ENCODE measurements around the gene ZNF248.
"Not testable (repeated sequence)": the region's sequence is repeated elsewhere in the genome, so short reads cannot be mapped to it uniquely, and the experiment has no call there.

ZNF248 gene

DNA sequence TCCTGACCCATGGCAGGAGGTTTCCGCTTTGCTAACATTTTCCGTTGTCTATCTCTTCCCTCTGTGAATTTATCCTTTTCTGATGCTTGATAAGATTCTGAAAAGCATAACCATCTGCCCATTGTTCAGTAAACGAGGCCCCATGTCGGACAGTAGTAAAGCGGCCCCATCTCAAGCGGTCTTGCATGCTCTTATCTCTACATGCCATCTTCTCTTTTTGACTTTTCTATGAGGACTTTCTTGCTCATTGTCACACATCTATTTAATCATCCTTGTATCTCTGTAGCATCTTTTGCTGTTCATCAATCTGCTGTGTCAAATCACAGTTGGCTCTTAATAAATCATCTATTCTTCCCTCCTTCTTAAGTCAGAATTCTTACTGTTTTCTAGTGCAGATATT, 37.6 kb downstream of the ZNF248 start:
- no peak for DNase-seq

DNA sequence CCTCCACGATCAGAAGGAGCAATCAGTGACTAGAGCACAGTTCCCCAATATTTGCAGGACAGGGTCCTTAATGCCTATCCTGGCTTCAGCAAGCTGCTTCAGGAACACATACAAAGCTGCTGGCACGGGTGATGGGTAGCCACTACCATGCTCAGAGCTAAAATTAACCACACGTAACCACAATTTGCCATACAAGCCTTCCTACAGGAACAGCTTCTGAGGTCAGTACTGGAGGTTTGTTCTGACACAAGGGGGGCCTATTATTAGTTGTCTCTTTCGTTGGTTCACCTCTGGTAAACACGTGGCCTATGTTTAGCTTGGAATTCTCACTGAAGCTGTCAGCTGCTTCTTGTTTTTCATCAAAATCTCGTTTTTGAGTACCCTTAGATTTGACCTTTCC, 41.1 kb downstream of the ZNF248 start:
- no peak for DNase-seq

DNA sequence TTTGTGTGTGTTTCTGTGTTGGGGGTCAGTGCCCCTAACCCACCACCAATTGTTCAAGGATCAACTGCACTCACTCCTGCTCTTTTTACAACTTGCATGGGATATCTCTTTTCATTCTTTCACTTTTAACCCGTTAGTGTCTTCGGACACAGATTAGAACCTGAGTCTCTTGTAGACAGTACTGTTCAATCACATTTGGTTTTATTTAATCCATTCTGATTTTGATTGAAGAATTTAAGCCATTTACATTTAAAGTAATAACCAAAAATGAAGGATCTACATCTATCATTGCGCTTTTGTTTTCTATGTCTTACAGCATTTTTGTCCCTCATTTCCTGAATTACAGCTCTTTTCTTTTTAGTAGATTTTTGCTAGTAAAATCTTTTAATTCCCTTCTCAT, 43.6 kb downstream of the ZNF248 start:
- DNase-seq, result no peak

DNA sequence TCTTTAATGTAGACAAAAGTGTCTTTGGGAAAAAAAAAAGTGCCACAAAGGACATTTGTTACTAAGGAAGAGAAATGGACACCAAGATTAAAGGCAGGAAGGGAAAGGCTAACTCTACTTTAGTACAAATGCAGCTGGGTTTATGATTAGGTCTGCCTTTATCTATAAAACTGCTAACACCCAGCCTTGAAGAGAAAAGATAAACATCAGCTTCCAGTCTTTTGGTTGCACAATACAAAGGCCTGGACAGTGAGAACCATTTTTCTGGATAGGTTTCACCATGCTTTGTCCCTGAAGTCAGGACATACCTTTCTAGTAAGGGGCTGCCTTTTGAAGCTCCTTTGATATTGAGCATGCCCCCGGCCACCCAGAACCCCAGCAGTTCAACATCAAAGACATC, 45.1 kb downstream of the ZNF248 start:
- DNase-seq, result no peak

DNA sequence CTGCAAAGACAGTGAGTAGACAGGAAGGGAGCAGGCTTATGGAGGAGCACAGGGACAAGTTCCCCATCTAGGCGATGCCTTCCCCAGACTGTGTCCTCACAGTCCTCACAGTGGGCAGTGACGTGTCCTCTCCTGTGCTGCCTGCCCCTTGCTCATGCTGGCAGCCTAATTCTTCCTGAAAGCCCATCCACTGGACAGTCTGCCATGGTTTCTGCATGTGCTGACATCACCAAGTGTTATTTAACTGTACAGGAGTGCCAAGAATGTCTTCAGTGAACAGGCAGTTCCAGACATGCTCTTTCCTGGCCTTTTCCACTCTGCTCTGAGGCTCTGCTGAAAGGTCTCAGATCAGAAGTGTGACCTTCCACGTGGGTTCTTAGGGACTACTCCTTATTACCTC, 54.1 kb downstream of the ZNF248 start:
- no peak for DNase-seq

DNA sequence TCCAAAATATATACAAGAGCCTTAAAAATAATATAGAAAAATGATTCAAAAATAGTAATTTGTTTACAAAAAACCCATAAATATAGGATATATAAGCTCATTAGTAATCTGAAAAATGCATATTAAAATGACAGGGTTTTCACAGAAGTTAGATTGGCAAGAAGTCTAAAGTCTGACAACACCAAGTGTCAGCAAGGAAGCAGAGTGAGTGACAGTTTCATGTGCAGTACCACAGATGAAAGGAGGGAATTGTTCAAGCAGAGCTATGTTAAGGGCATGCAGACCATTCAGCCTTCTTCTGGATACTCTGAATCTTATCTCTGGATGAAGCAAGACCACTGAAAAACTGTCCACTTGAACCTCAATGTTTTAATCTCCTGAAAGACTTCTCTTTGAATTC, 55.9 kb downstream of the ZNF248 start:
- DNase-seq, result no peak

DNA sequence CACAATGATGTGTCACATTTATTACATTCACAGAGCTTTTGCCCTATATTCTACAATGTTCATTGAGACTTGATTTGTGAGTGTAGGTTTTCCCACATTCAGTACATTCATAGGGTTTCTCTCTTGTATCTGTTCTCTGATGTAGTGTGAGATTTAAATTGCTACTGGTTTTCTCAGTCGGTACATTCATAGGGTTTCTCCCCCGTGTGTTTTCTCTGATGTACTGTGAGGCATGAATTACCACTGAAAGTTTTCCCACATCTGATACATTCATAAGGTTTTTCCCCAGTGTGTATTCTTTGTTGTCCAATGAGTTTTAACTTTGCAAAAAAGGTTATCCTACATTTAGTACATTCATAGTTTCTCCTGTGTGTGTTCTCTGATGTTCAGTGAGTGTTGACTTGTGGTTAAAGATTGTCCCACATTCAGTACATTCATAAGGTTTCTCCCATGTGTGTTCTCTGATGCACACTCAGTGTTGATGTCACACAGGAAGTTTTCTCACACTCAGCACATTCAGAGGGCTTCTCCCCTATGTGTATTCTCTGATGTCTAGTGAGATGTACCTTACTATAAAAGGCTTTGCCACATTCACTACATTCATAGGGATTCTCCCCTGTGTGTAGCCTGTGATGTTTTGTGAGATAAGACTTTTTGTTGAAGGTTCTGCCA, 63.0 kb downstream of the ZNF248 start:
- no peak for DNase-seq

DNA sequence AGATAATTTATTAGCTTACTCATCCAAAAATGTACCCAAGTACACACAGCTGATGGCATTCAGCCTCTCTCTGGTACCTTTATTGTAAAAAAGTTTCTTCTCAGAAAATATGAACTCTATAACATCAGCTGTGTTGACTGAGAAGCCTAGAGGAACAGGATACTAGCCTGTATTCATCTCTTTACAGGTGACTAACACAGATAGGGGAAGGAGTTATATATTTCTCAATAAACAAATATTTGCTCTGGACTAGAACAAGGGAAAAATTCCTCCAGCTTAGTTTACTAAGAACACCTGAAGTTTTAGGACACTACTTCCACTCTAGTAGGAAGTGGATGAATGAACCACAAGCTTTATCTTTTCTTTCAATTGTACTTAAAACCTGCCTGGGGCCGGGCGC, 67.8 kb downstream of the ZNF248 start:
- DNase-seq, result no peak

DNA sequence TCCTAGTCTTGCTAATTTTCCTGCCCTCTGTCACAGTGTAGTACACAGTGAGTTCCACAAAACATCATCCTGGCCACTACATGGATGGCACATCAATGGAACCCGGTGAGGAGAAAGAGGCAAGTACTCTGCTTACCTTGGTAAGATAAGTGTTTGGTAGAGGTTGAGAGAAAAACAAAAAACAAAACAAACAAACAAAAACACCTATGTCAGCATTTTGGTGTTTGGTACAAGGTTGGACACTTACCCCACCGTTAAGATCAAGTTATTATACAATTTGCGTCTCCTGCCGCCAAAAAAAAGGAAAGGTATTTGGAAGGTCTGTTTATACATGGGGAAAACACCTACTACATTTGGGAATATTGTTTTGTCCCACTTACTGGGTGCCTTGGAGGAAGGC, 72.7 kb downstream of the ZNF248 start:
- no peak for DNase-seq

DNA sequence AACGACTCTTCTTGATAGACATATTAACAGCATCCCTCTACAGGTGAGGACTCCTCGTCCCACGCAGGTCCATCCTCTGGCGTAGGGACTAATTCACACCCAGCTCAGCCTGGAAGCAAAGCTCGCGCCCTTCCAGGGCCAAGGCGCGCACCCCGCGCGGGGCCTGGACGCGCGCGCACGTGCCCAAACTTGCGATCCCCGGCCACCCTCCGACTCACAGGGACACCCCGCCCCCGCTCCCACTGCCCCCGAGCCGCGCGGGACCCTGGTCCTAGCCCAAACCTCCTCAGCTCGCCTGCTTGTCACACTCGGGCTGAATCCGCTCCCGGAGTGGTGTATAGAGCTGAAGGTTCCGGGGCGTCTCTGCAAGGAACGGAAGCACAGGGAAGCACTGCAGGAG, 76.9 kb downstream of the ZNF248 start:
- no peak for DNase-seq

DNA sequence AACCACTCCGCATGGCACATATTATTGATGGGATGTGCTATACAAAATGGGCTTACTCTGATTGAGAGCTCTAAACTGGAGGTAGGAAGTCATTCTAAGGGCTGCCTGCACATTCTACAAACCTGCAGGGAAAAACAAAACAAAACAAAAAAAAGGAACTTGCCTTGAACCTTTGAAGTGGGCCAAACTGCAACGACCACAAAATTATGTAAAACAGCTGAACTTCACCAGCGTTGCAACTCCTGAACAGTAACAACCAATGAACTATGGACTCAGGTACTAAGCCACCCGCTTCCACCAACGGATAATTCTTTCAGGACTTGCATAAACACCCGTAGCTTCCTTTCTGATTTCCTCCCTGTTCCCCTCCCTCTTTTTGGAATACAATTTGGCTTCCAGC, 80.4 kb downstream of the ZNF248 start:
- no peak for DNase-seq

DNA sequence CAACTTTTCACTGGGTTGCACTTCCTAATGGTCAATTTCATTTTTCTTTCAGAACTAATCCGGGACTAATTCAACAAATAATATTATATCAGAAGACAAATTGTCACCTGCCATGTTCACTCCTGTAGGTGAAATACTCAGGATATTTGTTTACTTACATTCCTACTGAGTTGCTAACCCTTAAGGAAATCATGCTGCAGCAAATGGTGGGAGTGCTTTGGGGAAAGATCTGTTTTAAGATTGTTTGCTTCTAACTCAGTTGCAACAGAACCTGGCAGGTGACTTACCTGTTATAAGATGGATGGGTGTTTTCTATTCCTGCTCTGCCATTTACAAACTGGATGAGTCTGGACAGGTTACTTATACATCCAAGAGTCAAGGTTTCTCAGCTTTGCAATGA, 81.8 kb downstream of the ZNF248 start:
- DNase-seq, result no peak

DNA sequence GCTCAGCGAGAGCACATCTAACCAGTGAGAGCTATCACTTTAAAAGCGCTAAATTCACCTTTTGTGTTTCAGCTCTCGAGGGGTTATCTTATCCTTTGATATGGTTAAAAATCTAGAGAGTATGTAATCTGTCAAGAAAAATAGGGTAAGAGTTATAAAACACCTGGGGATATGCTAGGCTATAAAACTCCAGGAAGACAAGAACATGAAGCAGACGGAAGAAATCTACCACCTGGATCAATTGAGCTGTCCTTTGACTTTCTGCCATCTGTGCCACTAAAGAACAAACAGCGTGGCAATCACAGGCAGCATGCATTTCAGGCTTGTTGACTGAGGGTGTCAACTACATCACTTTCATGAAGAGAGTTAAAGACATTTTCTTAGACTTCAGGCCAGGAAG, 83.1 kb downstream of the ZNF248 start:
- no peak for DNase-seq

DNA sequence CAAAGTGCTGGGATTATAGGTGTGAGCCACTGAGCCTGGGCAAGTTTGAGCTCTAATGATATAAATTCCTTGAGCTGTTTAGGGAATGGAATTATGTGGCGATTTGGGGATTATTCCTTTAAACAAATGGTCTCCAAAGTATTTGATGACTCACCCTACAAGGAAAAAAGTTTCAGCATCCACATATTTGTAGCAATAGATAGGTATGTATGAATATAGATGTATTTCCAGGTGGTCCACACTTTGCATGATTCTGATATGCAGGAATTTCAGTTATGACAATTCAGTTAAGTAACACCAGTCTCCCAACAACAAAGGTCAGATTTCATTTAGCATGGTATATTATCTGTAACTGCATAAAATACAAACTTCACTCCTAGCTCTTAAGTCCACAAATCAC, 92.2 kb downstream of the ZNF248 start:
- DNase-seq, result no peak

DNA sequence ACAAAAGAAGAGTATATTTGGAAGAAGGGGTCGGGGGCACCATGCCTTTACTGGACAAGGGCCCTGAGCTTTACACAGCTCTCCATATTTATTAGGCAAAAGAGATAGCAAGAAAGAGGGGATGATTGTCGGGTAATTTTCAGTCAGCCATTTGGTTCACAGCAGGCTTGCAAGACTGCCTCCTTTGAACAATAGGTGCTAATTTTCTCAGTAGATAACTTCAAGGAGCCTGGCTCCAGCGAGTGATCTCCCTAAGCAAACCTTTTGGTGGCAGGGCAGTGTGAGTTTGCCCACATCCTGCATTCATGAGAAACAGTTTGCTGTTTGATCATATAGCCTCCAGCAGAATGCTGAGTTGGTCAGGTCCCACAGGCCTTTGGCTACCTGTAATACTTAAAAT, 94.3 kb downstream of the ZNF248 start:
- no peak for DNase-seq

DNA sequence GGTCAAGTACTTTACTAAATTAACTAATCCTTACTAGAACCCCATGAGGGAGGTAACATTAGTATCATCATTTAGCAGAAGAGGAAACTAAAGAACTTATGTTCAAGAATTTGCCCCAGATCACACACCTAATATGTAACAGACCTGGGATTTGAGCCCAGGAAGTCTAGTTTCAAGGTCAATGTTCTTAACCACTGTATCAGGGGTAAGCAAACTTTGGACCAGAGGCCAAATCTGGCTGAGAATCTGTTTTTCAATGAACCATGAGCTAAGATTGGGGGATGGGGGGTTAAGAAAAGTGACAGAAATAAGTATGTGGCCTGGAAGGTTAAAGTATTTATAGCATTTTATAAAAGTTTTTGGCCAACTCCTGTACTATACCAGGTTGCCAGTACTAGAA, 95.1 kb downstream of the ZNF248 start:
- no peak for DNase-seq

DNA sequence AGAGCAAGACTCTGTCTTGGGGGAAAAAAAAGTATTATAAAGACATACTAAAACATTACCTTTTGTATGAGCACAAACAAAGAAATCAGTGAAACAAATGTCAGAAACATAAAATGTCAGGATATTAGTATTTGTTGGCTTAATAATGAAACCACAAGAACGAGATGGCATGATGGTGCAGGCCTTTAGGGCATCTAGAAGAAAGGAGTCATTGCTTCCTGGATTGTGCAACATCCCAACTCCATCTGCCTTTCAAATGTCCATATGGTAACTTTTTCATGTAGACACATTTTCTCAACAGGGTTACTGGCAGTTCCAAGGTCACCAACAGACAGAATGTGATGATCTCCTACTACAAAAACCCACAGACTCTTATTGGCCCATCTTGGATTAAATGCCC, 96.6 kb downstream of the ZNF248 start:
- no peak for DNase-seq

DNA sequence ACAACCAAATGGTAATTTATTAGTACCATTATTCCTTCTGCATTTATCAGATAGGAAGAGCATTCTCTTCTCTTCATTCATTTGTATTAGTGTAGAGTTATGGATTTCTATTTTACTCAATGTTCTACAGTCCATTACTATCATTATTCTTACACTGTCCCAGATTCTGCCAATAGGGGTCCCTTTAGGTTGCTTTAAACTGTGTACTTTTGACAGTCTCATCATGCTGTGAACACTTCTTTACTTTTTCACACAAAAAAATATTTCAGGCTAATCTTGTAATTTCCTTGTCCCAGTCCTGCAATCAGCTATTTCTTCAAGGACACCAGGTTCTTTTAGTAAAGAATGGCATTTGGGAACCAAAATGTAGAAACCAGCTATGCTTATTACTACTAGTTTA, 99.3 kb downstream of the ZNF248 start:
- DNase-seq, result no peak

DNA sequence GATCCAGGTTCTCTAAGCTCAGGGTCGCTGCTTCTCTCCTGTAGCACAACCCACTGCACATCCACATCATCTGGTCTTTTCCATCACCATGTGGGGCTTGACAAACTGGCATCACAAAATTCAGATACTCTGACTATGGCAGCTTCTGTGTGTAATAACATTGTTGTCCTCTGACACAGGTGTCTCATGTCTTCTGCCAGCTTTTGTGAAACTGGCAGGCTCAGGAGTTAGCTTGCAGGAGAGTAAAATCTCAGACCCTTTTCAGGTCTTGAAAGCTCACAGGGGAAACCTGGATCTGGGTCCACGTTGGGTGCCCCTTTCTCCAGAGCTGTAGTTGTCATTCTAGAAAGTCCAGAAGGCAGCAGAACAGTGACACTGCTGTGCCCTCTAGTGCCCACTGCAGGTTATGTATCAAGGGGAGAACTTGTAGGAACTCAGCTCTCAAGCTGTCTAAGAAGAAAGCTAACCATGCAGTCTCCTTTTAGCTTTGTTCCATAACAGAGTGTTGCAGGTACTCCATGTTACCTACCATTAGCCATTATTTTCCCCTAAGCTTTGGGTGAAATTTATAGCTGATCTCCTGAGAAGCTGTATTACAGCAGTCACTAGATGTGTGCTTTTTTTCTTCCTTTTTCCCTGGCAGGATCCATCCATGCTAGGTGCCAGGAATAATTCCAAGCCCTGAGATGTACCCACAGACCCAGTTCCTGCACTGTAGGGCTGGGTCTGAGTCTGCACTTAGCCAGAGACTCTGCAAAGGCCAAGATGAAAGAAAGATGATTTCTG, 102.7 kb downstream of the ZNF248 start:
- no peak for DNase-seq

DNA sequence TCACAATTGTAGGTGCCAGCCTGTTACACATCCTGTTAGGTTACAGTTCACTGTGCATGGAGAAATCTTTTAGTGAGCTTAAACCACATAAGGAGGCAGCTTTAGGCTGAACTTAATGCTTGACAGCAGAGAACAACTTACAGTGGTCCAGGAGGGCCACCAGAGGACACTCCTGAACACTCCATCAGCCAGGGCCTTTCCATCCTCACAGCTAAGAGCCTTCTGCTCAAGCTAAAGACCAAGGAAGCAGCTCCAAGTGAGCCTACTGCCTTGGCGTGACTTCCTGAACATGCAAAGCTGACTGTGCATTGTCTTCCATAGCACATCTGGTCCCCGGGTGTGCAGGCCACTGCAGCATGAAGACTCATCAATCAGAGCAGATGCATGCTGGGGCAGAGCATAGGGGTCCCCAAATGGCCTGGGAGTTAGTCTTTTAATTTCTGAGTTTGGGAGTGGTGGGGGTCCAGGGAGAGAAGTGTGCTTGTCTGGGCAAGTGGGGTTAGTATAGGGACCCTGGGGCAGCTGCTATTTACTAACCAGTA, 105.0 kb downstream of the ZNF248 start:
- DNase-seq, result no peak

DNA sequence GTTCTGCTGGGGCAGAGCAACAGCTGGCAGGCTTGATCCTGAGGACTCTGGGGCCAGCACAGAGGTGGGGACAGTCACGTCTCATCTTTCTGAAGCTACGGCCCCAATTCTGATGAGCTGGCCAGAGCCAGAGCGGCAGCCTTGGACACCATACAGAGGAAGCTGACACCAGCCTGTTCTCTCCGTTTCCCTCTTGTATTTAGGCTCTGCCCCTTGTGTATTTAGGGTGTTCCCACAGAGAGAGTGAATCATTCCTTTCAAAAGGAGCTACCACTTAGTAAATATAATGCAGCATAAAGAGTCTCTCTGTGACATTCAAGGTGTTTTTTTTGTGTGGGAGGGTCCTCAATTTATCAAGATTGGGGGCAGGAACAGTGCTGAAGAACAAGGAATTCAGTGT, 109.2 kb downstream of the ZNF248 start:
- no peak for DNase-seq

DNA sequence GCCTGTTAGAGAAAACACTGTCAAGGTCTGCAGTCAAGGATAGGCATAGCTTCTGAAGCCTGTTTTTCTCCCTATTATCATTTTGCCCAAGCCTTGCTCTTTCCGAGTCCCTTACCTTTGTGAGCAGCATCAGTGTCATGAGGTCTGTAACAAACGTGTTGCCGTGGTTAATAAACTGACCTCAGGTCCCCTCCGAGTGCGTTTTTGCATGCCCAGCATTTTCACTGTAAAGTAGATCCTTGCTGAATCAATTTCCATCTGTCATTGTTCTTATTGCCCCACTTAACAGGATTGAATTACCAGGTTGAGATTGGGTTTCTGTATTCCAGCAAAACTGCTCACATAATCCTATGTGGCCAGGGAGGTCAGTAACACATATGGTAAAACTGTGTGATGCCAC, 110.3 kb downstream of the ZNF248 start:
- DNase-seq, result no peak

DNA sequence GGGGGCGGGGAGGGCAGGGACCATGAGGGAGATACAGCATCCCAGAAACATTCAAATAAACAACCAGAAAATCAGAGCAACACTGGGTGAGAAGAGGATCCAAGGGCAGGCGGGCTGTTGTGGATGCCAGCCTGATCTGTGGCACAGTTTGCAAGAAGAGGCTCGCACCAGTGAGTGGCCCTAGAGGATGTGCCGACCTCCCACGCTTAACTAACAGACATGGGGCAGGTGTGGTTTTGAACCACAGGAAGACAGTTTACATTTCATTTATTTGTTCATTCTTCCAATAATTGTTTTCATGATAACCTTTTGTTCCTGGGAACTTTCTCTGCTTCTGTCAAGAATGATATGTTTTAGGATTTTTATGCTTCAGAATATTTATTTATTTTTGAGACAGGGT, 115.6 kb downstream of the ZNF248 start:
- DNase-seq, result no peak

DNA sequence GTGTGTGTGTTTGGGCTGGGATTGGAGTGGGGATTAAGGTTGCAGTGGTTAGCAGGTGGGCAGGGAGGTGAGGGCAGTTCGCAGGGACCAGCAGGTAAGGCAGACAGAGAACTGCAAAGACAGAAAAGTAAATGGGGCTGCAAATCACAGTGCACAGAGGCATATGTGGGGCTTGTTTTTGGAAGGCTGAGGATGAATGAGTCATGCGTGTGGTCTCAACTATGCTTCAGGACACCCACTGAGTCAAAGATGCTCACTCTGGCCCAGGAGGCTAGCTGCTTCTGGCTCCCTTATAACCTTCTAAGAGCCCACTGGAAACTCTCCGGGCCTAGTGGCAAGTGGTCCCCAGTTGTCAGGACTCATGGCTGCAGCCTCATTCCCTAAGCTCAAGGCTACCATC, 118.2 kb downstream of the ZNF248 start:
- no peak for DNase-seq

DNA sequence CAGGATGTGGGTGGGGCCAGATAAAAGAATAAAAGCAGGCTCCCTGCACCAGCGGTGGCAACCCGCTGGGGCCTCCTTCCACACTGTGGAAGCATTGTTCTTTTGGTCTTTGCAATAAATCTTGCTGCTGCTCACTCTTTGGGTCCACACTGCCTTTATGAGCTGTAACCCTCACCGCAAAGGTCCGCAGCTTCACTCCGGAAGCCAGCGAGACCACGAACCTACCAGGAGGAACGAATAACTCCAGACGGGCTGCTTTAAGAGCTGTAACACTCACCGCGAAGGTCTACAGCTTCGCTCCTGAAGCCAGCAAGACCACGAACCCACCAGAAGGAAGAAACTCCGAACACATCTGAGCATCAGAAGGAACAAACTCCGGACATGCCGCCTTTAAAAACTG, 119.2 kb downstream of the ZNF248 start:
- DNase-seq, result not testable (repeated sequence)

All from NCI-H774 (cell line).